HG03457 (cell line): ENCODE data around the gene TTLL12.

Experiments used
- ATAC-seq: cut with Tn5 transposase; IDR thresholded peaks from one replicate; pipeline ENCODE4 v1.9.1; 2021; ENCODE audit warnings: moderate number of reproducible peaks; ENCODE audit not compliant: unreplicated experiment

The TTLL12 gene

GRCh38 chr22:43174941-43175531 lies 11.9 kb downstream of the TTLL12 start:
- ATAC-seq, result no peak

- ATAC-seq, result no peak
Measured at GRCh38 chr22:43173976-43174720, 12.8 kb downstream of the TTLL12 start.

- no peak for ATAC-seq
Measured at GRCh38 chr22:43173566-43173965, 13.4 kb downstream of the TTLL12 start.

- ATAC-seq, result no peak
Measured at GRCh38 chr22:43172191-43172590, 14.7 kb downstream of the TTLL12 start.

- no peak for ATAC-seq
Measured at GRCh38 chr22:43171607-43172006, 15.3 kb downstream of the TTLL12 start.

- ATAC-seq, result no peak
Measured at GRCh38 chr22:43171019-43171491, 15.9 kb downstream of the TTLL12 start.

GRCh38 chr22:43170131-43170480 lies 16.8 kb downstream of the TTLL12 start:
- ATAC-seq, result no peak

GRCh38 chr22:43169310-43170130 lies 17.4 kb downstream of the TTLL12 start:
- no peak for ATAC-seq

- ATAC-seq, result no peak
Measured at GRCh38 chr22:43168471-43169309, 18.2 kb downstream of the TTLL12 start.

- ATAC-seq, result no peak
Measured at GRCh38 chr22:43167001-43167589, 19.8 kb downstream of the TTLL12 start.

- no peak for ATAC-seq
Measured at GRCh38 chr22:43166132-43166930, 20.6 kb downstream of the TTLL12 start.

GRCh38 chr22:43164636-43165035 lies 22.3 kb downstream of the TTLL12 start:
- no peak for ATAC-seq

- ATAC-seq, result no peak
Measured at GRCh38 chr22:43163241-43163795, 23.6 kb downstream of the TTLL12 start.

- no peak for ATAC-seq
Measured at GRCh38 chr22:43162412-43163150, 24.4 kb downstream of the TTLL12 start.

- no peak for ATAC-seq
Measured at GRCh38 chr22:43160497-43161126, 26.3 kb downstream of the TTLL12 start.

- no peak for ATAC-seq
Measured at GRCh38 chr22:43159484-43160178, 27.3 kb downstream of the TTLL12 start.

GRCh38 chr22:43158778-43159483 lies 28.0 kb downstream of the TTLL12 start:
- no peak for ATAC-seq
